Fibroblast of pulmonary artery (primary cell): ENCODE data around the gene SLC6A1.

Experiments used
- DNase-seq: peaks from one replicate; pipeline ENCODE4 v3.0.0-alpha.2; 2010; ENCODE audit warnings: low read depth
- H3K4me3 ChIP-seq: replicated peaks from 2 replicates; pipeline ENCODE4 v1.5.1; 2011; ENCODE audit warnings: low read depth, mild to moderate bottlenecking, control low read depth, low read length, moderate library complexity
- TF ChIP-seq, protein P1 (sequence below): IDR thresholded peaks from 2 replicates; pipeline ENCODE4 v1.5.1; 2011; ENCODE audit warnings: mild to moderate bottlenecking, control low read depth, low read length, inconsistent platforms; ENCODE audit errors: missing control alignments

SLC6A1 gene

DNA sequence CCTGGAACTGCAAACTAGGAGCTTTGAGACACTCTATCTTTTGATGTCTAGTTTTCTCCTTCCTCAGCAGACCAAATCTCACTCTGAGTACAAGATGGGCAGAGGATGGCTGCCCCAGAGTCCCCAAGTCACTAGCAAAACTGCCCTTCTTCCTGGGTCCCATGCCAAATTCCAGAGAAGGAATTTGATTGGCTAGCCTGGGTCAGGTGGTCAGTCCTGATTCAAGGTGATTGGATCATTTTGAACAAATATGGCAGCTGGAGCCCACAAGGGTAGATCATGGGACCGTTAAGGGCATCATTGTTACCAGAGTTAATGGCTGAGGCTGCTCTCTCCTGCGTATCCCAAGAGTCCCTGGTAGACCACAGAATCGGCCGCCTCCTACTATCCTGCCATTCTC lies 21.7 kb downstream of the SLC6A1 start:
- no peak for DNase-seq
- no peak overlapping the region for H3K4me3 ChIP-seq
- TF ChIP-seq, protein P1, sequence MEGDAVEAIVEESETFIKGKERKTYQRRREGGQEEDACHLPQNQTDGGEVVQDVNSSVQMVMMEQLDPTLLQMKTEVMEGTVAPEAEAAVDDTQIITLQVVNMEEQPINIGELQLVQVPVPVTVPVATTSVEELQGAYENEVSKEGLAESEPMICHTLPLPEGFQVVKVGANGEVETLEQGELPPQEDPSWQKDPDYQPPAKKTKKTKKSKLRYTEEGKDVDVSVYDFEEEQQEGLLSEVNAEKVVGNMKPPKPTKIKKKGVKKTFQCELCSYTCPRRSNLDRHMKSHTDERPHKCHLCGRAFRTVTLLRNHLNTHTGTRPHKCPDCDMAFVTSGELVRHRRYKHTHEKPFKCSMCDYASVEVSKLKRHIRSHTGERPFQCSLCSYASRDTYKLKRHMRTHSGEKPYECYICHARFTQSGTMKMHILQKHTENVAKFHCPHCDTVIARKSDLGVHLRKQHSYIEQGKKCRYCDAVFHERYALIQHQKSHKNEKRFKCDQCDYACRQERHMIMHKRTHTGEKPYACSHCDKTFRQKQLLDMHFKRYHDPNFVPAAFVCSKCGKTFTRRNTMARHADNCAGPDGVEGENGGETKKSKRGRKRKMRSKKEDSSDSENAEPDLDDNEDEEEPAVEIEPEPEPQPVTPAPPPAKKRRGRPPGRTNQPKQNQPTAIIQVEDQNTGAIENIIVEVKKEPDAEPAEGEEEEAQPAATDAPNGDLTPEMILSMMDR: no peak

DNA sequence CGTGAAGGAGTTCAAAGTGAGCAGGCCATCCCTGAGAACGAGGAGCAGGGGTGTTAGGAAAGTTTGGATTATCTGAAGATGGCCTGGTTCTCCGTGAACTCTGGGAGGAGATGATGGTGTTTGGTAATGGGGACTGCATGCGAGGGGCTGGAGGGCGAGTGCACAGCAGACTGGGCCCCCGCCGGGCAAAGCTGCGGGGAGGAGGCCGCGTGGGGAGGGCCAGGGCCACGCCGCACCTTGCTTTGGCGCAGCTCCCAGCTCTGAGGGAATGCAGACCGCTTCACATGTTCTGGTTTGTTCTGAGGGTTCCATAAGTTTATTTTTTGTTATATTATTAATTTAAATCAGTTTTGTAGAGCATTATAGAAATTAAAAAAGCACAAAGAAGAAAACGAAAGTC lies 22.2 kb downstream of the SLC6A1 start:
- DNase-seq: no peak
- TF ChIP-seq, protein P1: no peak
- H3K4me3 ChIP-seq: no peak overlapping the region

DNA sequence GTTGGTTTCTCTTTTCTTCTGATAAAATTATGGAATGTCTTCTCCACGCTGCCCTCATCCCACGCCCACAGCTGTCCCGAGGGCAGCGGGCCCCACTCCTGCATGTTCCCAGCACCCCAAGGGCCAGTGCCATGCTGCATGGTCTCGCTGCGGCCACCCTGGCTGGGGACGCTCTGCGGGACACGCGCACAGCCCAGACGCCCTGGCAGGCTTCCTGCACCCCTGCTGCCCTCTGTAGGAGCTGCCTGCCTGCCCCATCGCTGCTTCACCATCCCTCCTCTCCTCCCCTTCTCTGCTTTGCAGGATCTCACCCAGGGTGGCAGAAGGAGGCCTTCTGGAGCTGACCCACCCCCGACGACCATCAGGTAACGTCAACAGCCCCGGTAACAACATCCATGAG lies 22.8 kb downstream of the SLC6A1 start:
- TF ChIP-seq, protein P1: no peak
- no peak overlapping the region for H3K4me3 ChIP-seq
- no peak for DNase-seq

DNA sequence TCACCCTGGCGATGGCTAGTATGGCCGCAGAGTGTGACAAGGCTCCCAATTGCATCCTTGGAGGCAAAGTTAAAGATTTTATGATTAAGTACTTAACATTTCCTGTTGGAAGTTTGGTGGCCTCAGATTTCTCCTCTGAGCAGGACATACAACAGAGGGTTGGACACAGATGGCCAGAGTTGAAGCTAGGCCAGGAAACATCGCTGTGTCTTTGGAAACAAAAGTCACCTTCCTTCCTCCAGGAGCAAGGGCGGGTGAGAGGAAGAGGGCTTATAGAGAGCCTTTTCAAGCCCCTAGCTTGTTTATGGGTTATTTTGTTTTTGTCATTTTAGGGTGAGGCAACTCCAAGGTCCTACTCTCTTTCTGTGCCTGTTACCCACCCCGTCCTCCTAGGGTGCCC lies 24.2 kb downstream of the SLC6A1 start:
- H3K4me3 ChIP-seq: no peak overlapping the region
- TF ChIP-seq, protein P1: no peak
- no peak for DNase-seq

DNA sequence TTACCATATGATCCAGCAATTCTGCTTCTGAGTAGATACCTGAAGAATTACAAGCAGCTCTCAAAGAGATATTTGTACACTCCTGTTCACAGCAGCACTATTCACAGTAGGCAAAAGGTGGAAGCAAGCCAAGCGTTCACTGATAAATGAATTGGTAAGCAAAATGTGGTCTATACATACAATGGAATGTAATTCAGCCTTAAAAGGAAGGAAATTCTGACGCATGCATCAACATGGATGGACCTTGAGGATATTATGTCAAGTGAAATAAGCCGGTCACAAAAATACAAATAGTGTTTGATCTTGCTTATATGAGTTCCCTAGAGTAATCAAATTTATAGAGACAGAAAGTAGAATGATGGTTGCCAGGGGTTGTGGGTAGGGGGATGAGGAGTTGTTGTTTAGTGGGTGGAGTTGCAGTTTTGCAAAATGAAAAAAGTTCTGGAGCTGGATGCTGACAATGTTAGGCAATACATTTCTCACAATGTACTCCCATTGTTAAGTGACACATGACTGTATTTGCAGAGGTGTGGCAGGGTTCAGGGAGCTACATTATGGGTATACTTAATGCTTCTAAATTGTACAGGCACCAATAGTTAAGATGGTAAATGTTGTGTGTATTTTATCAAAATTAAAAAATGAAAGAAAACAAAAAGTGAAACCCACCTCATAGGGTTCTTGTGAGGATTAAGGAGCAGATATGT lies 26.7 kb downstream of the SLC6A1 start:
- H3K4me3 ChIP-seq: no peak overlapping the region
- TF ChIP-seq, protein P1: no peak
- peak; percentile 2 for DNase-seq

DNA sequence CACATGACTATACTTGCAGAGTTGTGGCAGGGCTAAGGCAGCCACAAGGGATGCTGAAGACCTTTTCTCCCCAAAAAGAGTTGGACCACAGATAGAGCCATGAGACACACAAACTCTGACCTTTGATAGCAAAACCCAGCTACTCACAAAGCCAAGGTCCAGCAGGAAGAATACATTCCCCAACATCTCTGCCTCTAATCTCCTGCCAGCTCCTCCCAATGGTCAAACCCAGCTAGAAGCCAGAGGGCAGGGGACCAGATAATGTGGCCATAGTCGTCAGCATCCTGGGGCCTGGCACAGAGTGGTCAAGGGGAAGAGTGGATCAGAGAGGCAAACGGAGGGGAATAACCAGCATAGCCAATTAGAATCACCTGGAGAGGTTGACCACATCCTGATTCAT lies 28.2 kb downstream of the SLC6A1 start:
- no peak overlapping the region for H3K4me3 ChIP-seq
- no peak for DNase-seq
- TF ChIP-seq, protein P1: no peak

DNA sequence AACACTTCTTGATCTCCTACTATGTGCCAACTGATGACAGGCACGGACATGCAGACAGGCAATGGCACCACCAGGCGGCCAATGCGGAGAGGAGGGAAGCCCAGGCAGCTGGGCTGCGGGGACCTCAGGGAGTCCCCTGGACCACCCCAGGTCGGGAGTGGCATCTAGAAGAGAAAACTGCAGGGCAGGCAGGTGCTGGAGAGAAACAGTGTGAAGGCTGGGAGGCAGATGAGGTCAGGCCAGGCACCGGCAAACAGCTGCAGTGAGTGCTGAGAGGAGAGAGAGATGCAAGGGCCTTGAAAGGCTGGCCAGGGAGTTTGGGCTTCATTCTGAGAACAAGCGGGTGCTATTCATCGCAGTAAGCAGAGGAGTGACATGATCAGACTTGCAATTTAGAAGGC lies 29.1 kb downstream of the SLC6A1 start:
- H3K4me3 ChIP-seq: no peak overlapping the region
- DNase-seq: no peak
- TF ChIP-seq, protein P1: no peak
